Measurements from ENCODE around the gene CS. TPM values are rescaled to one million over a fixed set of nuclear protein-coding genes. Genes with fewer than 3 reads are reported as not detected.
A peak's percentile ranks its signal among the peaks of the same experiment; 100 is the strongest.
"Not testable (repeated sequence)": the region's sequence is repeated elsewhere in the genome, so short reads cannot be mapped to it uniquely, and the experiment has no call there.

Gene CS
- total and polyA plus RNA-seq, 2 of the 4 experiments (the other 2 are of a cell fraction) = 139 to 146 TPM

GRCh38 chr12:56274299-56274698 is 25.8 kb downstream of the CS start:
- Histone ChIP-seq H4K91ac (ENCODE audit: insufficient read depth, low read depth, low read length) (no peak overlapping the region), H3K27me3 (ENCODE audit: control insufficient read depth, insufficient read depth, low read length) (no peaks in the 10 kb centered on the region), H3K14ac (replicated peaks; ENCODE audit: low read depth, low read length) (no peak overlapping the region), H2BK5ac (ENCODE audit: low read depth, low read length, poor library complexity, severe bottlenecking) (no peak overlapping the region), H3K4me3 (ENCODE audit: insufficient read depth, low read depth, low read length) (no peak overlapping the region), H3K18ac (ENCODE audit: low read depth, low read length) (no peak overlapping the region), H3K4me1 (ENCODE audit: control insufficient read depth, insufficient read depth, low read length) (no peaks in the 10 kb centered on the region), H3K4me2 (ENCODE audit: low read depth, low read length) (no peak overlapping the region), H3K56ac (ENCODE audit: extremely low read depth, insufficient read depth, low read length) (no peak overlapping the region), H2AK5ac (ENCODE audit: low read depth, low read length) (no peak overlapping the region), H3K79me1 (ENCODE audit: low read depth in 1 of 2, low read length in 2 of 2) (peaks cover 0 to 3% of the 10 kb centered on the region in 2 experiments; a peak in 2 of 4 replicates), H3K4ac (ENCODE audit: low read depth, low read length) (no peak overlapping the region), H4K20me1 (ENCODE audit: insufficient read depth, low read length) (no peaks in the 10 kb centered on the region), H3K23ac (ENCODE audit: low read depth, low read length) (no peak overlapping the region), H2BK20ac (ENCODE audit: low read depth, low read length) (no peak overlapping the region), H3K36me3 (ENCODE audit: control insufficient read depth, insufficient read depth, low read length) (peaks cover 59% of the 10 kb centered on the region), H2AFZ (replicated peaks; ENCODE audit: low read length, poor library complexity) (no peak overlapping the region), H4K5ac (ENCODE audit: low read depth, low read length) (no peak overlapping the region), H2BK15ac (ENCODE audit: low read depth, low read length) (no peak overlapping the region), H3K27ac (ENCODE audit: insufficient read depth, low read length) (no peak overlapping the region), H2AK9ac (replicated peaks; ENCODE audit: low read depth, low read length, poor library complexity) (no peak overlapping the region), H3K9ac (ENCODE audit: low read depth, low read length) (no peak overlapping the region), H3K9me1 (ENCODE audit: insufficient read depth, low read length) (no peaks in the 10 kb centered on the region; the same call in 1 of the 2 replicates), H3K9me3 (ENCODE audit: control insufficient read depth, insufficient read depth, low read length) (no peaks in the 10 kb centered on the region), H2BK120ac (ENCODE audit: low read depth, low read length) (no peak overlapping the region), H4K8ac (ENCODE audit: low read depth in 2 of 2, low read length in 2 of 2) (no peak overlapping the region)
- CTCF ChIA-PET = no interaction called here
- POLR2A ChIA-PET (ENCODE audit: unreplicated experiment) = no interaction called here
- in situ Hi-C loops (cut with MboI; ENCODE audit: low sequenced_read_pairs) (no loop called here), dilution Hi-C loops (cut with HindIII; ENCODE audit: low sequenced_read_pairs, unreplicated experiment) (no loop called here), intact Hi-C loops (cut with micrococcal nuclease) (no loop called here)
- WGBS, 2 experiments (ENCODE audit: extremely low coverage in 2 of 2, insufficient read length in 1 of 2) = no CpG with 5 or more reads among the region's 2 CpGs
- no peak for DNase-seq
- BruUV-seq (replicated peaks) = no TSS peak
- TF ChIP-seq USF2 (IDR thresholded peaks at IDR 0.05; ENCODE audit: low read depth, low read length) = no peak
- no peak for ATAC-seq (ENCODE audit: low read depth)

GRCh38 chr12:56272468-56272867 is 27.7 kb downstream of the CS start:
- H3K4me3 ChIP-seq (ENCODE audit: insufficient read depth, low read depth, low read length); CTCF ChIA-PET; H2AK9ac ChIP-seq (replicated peaks; ENCODE audit: low read depth, low read length, poor library complexity); H2BK5ac ChIP-seq (ENCODE audit: low read depth, low read length, poor library complexity, severe bottlenecking); dilution Hi-C loops (cut with HindIII; ENCODE audit: low sequenced_read_pairs, unreplicated experiment); H3K18ac ChIP-seq (ENCODE audit: low read depth, low read length); H3K27me3 ChIP-seq (ENCODE audit: control insufficient read depth, insufficient read depth, low read length); H3K4me1 ChIP-seq (ENCODE audit: control insufficient read depth, insufficient read depth, low read length); H4K20me1 ChIP-seq (ENCODE audit: insufficient read depth, low read length); DNase-seq; H2BK15ac ChIP-seq (ENCODE audit: low read depth, low read length); ATAC-seq (ENCODE audit: low read depth); H2AK5ac ChIP-seq (ENCODE audit: low read depth, low read length); H3K9me3 ChIP-seq (ENCODE audit: control insufficient read depth, insufficient read depth, low read length); H2AFZ ChIP-seq (replicated peaks; ENCODE audit: low read length, poor library complexity); H3K4ac ChIP-seq (ENCODE audit: low read depth, low read length); H3K79me1 ChIP-seq (ENCODE audit: low read depth in 1 of 2, low read length in 2 of 2); H4K91ac ChIP-seq (ENCODE audit: insufficient read depth, low read depth, low read length); H4K5ac ChIP-seq (ENCODE audit: low read depth, low read length); in situ Hi-C loops (cut with MboI; ENCODE audit: low sequenced_read_pairs); H2BK120ac ChIP-seq (ENCODE audit: low read depth, low read length); H3K27ac ChIP-seq (ENCODE audit: insufficient read depth, low read length); H3K9ac ChIP-seq (ENCODE audit: low read depth, low read length); H3K4me2 ChIP-seq (ENCODE audit: low read depth, low read length); POLR2A ChIA-PET (ENCODE audit: unreplicated experiment); intact Hi-C loops (cut with micrococcal nuclease); H2BK20ac ChIP-seq (ENCODE audit: low read depth, low read length); H3K14ac ChIP-seq (replicated peaks; ENCODE audit: low read depth, low read length); H3K23ac ChIP-seq (ENCODE audit: low read depth, low read length); H4K8ac ChIP-seq (ENCODE audit: low read depth in 2 of 2, low read length in 2 of 2); H3K9me1 ChIP-seq (ENCODE audit: insufficient read depth, low read length); H3K56ac ChIP-seq (ENCODE audit: extremely low read depth, insufficient read depth, low read length): not testable (repeated sequence)
- WGBS, 2 experiments (ENCODE audit: extremely low coverage in 2 of 2, insufficient read length in 1 of 2) = no CpG with 5 or more reads among the region's 2 CpGs
- TSS peak; percentile 85 for BruUV-seq (replicated peaks)
- H3K36me3 ChIP-seq (ENCODE audit: control insufficient read depth, insufficient read depth, low read length) = peaks cover 44% of the 10 kb centered on the region
